ENCODE results near the gene SLC12A3. TPM values are rescaled to one million over a fixed set of nuclear protein-coding genes. Genes with fewer than 3 reads are reported as not detected.

Gene SLC12A3
- total and polyA plus RNA-seq, 2 of the 8 experiments (the other 6 are each of a cell fraction or from before 2014, with no cell fraction given), result not detected

- TF ChIP-seq USF2 (IDR thresholded peaks at IDR 0.05; ENCODE audit: low read length) (no peak), TCF12 (IDR thresholded peaks at IDR 0.05; ENCODE audit: low read depth, low read length) (no peak), GTF2F1 (IDR thresholded peaks at IDR 0.05; ENCODE audit: borderline replicate concordance, low read depth, low read length) (no peak)
These were observed 21.0 kb upstream of the SLC12A3 start (continued) for GRCh38 chr16:56844056-56844455.

Measured in H1 (cell line).